NCI-H82 treated with DMSO at 0.1 percent for 48 hours (cell line): Measurements from ENCODE around the gene UBLCP1.
"Not testable (repeated sequence)": the region's sequence is repeated elsewhere in the genome, so short reads cannot be mapped to it uniquely, and the experiment has no call there.

Source experiments
- DNase-seq: peaks from one replicate; lab custom pipeline; 2025; ENCODE audit not compliant: unreplicated experiment; lab: John Stamatoyannopoulos, UW

The UBLCP1 gene

DNA sequence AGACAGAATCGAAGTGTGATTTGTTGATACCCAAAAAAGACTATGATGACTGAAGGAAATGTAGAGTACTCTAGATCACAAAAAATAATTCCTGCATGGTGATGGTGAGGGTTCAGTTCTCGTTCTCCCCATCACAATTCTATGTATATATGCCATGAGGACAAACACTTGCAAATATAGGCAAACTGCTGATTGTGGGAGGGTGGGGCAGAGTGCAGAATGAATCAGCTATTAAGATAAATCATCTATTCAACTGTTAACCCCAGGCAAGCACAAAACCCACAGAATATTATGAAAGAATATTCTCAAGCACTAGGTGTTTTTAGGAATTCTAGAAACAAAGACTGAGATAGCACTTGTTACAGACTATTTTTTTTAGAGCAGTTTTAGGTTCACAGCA, 13.9 kb upstream of the UBLCP1 start:
- no peak for DNase-seq

DNA sequence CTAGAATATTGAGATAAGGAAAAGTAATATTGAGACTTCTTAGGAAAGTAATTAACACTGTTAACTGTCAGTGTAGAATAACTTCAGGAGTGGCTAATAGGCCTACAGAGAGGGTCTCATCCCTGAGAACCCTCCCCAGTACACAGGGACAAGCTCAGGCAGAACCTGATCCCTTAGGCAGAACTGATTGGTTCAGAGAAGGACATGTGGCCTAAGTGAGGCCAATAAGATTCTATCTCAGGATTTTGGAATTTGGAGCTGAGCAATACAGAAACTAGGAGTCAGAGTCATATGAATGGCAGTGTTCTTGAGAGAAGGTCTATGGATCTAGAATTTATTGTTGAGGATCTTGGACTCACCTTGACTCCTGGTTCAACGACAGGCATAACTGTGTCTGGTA, 10.9 kb upstream of the UBLCP1 start:
- no peak for DNase-seq

GRCh38 chr5:159257007-159257406, 6.1 kb upstream of the UBLCP1 start:
- DNase-seq = no peak

DNA sequence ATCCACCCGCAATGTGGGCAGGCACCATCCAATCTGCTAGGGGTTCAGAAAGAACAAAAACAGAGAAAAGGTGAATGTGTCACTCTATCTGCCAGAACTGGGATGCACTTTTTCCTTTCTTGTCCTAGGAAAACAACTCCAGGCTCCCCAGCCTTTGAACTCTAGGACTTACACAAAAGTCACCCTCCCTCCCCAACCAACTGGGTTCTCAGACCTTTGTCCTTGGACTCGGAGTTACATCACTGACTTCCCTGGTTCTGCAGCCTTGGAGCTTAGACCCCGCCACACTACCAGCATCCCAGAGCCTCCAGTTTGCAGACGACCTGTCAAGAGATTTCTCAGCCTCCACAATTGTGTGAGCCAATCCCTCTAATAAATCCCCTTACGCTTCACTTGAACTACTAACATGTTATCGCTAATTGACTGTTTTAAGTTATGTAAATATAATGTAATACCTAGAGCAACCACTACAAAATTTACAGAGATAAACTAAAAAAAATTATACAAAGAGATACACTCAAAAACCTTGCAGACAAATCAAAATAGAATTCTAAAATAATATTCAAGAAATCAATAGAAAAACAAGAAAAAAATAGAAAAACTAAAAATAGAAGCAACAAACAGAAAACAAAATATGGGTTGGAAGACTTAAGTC, 5.3 kb upstream of the UBLCP1 start:
- DNase-seq = no peak

DNA sequence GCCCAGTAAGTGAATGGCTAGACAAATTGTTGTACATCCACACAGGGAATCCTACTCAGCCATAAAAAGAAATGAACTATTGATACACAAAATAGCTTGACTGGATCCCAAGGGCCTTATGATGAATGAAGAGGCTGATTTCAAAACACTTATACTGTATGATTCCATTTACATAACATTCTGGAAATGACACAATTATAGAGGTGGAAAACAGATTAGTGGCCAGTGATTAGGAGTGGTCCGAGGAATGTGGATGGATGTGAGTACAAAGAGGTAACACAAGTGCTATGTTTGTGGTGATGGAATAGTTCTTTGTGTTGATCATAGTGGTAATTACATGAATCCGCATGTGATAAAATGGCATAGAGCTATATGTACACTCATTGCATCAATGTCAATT, 4.7 kb upstream of the UBLCP1 start:
- no peak for DNase-seq

GRCh38 chr5:159260212-159260611, 2.9 kb upstream of the UBLCP1 start:
- DNase-seq = not testable (repeated sequence)

DNA sequence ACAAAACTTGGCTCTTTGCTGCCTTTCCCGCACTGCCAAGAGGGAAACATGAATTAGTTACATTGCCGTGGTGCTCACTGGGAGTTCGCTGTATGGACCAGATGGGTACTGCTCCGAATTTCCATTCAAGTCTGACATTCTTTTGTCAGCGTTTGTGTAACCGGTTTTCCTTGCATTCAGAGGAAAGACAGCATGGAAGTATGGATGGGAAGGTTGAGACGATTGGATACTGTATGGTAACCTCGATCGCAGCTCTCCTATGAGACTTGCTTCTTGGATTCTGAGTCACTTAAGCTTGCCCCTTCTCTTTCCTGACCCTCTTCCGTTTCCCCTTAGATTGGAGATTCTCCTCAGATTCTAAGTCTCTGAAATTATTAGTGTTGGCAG, 625 bp upstream of the UBLCP1 start:
- no peak for DNase-seq

GRCh38 chr5:159263569-159263905, 447 bp downstream of the UBLCP1 start:
- no peak for DNase-seq

- not testable (repeated sequence) for DNase-seq
Measured at GRCh38 chr5:159266764-159267163, 3.7 kb downstream of the UBLCP1 start.

- no peak for DNase-seq
Measured at GRCh38 chr5:159269723-159270122, 6.6 kb downstream of the UBLCP1 start.

DNA sequence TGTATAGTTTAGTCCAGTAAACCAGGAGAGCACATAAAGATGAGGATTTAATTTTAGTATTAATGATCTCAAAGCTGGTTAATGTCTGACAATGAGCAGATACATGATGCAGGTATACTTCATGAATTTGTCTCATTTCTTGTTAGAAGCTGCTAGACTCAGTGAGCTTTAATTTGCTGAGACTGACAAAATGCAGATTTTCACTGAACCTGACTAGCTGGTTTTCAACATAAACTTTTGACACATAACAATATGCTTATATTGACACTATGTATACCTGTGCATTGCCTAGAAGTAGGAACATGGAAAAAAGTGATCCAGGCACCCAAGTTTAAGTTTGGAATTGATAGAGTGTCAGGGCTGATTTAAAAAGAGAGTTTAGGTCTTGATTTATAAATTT, 10.8 kb downstream of the UBLCP1 start:
- no peak for DNase-seq

GRCh38 chr5:159274676-159275075, 11.6 kb downstream of the UBLCP1 start:
- no peak for DNase-seq

GRCh38 chr5:159286420-159287035, 23.4 kb downstream of the UBLCP1 start:
- peak; percentile 16 for DNase-seq

DNA sequence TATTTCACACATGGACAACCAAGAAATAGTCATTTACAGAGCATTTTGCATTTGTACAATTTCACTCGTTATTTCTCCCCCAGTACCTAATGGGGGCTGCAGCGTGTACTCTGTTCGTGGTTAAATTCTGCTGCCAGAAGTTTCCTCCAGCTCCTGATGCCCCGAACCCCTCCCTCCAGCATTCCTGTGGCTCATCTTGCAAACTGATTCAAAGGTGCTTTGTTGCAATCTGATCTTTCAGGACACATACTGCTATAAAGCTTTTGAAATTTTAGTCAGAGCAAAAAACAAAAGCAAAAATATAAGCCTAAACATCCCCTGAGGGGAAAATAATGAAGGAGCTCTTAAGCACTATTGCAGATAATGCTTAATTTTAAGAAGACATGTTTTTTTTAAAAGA, 27.7 kb downstream of the UBLCP1 start:
- DNase-seq = no peak

- DNase-seq = no peak
Measured at GRCh38 chr5:159294921-159295320, 31.8 kb downstream of the UBLCP1 start.

DNA sequence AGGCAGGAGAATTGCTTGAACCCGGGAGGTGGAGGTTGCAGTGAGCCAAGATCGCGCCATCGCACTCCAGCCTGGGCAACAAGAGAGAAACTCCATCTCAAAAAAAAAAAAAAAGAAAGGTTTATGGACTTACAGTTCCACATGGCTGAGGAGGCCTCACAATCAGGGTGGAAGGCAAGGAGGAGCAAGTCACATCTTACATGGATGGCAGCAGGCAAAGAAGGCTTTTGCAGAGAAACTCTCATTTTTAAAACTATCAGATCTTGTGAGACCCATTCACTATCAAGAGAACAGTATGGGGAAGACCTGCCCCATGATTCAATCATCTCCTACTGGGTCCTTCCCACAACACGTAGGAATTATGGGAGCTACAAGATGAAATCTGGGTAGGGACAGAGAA, 34.2 kb downstream of the UBLCP1 start:
- DNase-seq = not testable (repeated sequence)

DNA sequence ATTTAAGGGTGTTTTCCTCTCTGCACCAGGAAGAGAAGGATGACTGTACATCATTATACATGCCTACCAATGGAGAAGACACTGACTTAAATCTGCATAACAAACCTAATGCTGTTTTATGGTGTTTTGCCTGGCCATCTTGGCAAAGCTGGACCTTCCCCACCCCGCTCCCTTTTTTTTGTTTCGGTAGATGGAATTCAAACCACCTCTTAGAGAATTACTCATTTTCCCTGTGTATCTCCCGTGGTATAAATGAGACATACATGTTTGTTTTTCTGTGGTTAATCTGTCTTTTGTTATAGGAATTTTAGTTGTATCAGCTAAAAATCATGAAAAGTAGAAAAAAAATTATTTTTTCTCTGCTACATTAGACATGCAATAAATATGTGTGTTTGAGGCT, 38.4 kb downstream of the UBLCP1 start:
- no peak for DNase-seq

- DNase-seq = not testable (repeated sequence)
Measured at GRCh38 chr5:159301929-159302860, 39.1 kb downstream of the UBLCP1 start.

- no peak for DNase-seq
Measured at GRCh38 chr5:159303286-159303685, 40.2 kb downstream of the UBLCP1 start.

DNA sequence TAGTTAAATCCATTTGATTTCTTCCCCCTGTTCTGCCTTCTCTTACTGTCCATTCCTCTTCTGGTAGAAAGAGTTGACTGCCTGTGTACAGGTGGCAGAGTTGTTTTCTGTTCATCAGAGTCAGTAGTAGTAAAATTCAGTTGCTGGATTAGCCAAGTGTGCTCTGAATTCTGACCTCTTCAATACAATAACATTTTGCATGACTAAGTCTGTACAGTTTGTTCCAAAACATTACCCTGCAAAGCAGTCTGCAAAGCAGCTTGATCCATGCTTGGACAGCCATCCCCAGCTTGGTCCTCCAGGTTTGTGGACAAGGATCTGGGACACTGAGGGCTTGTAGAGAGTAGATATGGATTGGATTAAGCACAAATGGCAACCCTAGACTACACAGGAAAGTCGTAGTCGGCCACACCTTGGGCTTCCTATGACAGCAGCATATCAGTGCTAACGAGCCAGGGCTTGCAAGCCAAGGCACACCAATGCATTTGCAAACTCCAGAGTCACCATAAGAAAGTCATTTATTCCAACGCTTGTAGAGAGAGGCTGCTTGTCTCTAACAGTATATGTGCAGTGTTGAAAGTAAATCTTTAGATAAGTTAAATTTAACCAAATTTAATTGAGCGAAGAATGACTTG, 42.0 kb downstream of the UBLCP1 start:
- DNase-seq = no peak

- DNase-seq = no peak
Measured at GRCh38 chr5:159309689-159310433, 46.8 kb downstream of the UBLCP1 start.
